ENCODE data around the gene PRKCG. TPM values are rescaled to one million over a fixed set of nuclear protein-coding genes. Genes with fewer than 3 reads are reported as not detected.

The PRKCG gene
- total RNA-seq, 1 experiment from 2014 or later, result 5.9 TPM

GRCh38 chr19:53874606-53874990 lies 7.4 kb upstream of the PRKCG start:
- DNase-seq, result no peak
- peaks cover 25% of the 10 kb centered on the region for H3K36me3 ChIP-seq (ENCODE audit: low read depth)
- H3K4me2 ChIP-seq, result no peak overlapping the region
- no peak overlapping the region for H3K4me3 ChIP-seq
- H3K9me3 ChIP-seq (ENCODE audit: insufficient read depth, low read depth), result no peaks in the 10 kb centered on the region
- H3K27me3 ChIP-seq (ENCODE audit: insufficient read depth, low read depth), result no peaks in the 10 kb centered on the region
- intact Hi-C loops (cut with micrococcal nuclease; ENCODE audit: unreplicated experiment), result no loop called here
- CTCF ChIA-PET, result no interaction called here
- POLR2A ChIA-PET (ENCODE audit: unreplicated experiment), result interaction anchor here (0.7 kb wide), 1 partner anchor 1081 kb away, joined by 3 read pairs; no protein-coding TSS in a partner anchor
- peaks cover 17% of the 10 kb centered on the region for H3K79me2 ChIP-seq (ENCODE audit: low read depth)
- no peak overlapping the region for H2AFZ ChIP-seq
- BruUV-seq (replicated peaks), result no TSS peak
- H4K20me1 ChIP-seq (ENCODE audit: insufficient read depth), result peaks cover 10% of the 10 kb centered on the region; the same call in 1 of the 2 replicates
- H3F3A ChIP-seq (ENCODE audit: insufficient read depth, low read depth), result peaks cover 56% of the 10 kb centered on the region
- no peaks in the 10 kb centered on the region for H3K9me2 ChIP-seq (ENCODE audit: insufficient read depth)
- H3K27ac ChIP-seq, result no peak overlapping the region
- peaks cover 5% of the 10 kb centered on the region; the same call in 1 of the 2 replicates for H3K4me1 ChIP-seq (replicated peaks; ENCODE audit: insufficient read depth)
- no peak for TF ChIP-seq EZH2 (IDR thresholded peaks at IDR 0.05; ENCODE audit: low read depth)
- TF ChIP-seq CTCF (conservative IDR thresholded peaks at IDR 0.05), result no peak

GRCh38 chr19:53875602-53876325 lies 6.2 kb upstream of the PRKCG start:
- H3K79me2 ChIP-seq (ENCODE audit: low read depth), result peaks cover 11% of the 10 kb centered on the region
- TSS peak; percentile 16 for BruUV-seq (replicated peaks)
- H3K27ac ChIP-seq, result no peak overlapping the region
- peaks cover 10% of the 10 kb centered on the region; the same call in 1 of the 2 replicates for H4K20me1 ChIP-seq (ENCODE audit: insufficient read depth)
- peaks cover 59% of the 10 kb centered on the region for H3F3A ChIP-seq (ENCODE audit: insufficient read depth, low read depth)
- ChIA-PET POLR2A (ENCODE audit: unreplicated experiment) (interaction anchor here (0.5 kb wide), 2 partner anchors 14 to 562 kb away, joined by 4 to 8 read pairs; no protein-coding TSS in a partner anchor), CTCF (no interaction called here)
- no peaks in the 10 kb centered on the region for H3K9me3 ChIP-seq (ENCODE audit: insufficient read depth, low read depth)
- no peak for TF ChIP-seq EZH2 (IDR thresholded peaks at IDR 0.05; ENCODE audit: low read depth)
- no peak for TF ChIP-seq CTCF (conservative IDR thresholded peaks at IDR 0.05)
- H3K4me3 ChIP-seq, result no peak overlapping the region
- peaks cover 6% of the 10 kb centered on the region for H3K4me1 ChIP-seq (replicated peaks; ENCODE audit: insufficient read depth)
- no peak overlapping the region for H3K4me2 ChIP-seq
- H2AFZ ChIP-seq, result no peak overlapping the region
- H3K36me3 ChIP-seq (ENCODE audit: low read depth), result peaks cover 25% of the 10 kb centered on the region
- no peaks in the 10 kb centered on the region for H3K27me3 ChIP-seq (ENCODE audit: insufficient read depth, low read depth)
- no peaks in the 10 kb centered on the region for H3K9me2 ChIP-seq (ENCODE audit: insufficient read depth)
- DNase-seq, result peak in 1 of 2 experiments; percentile 26
- intact Hi-C loops (cut with micrococcal nuclease; ENCODE audit: unreplicated experiment), result no loop called here

GRCh38 chr19:53876651-53877224 lies 5.3 kb upstream of the PRKCG start:
- Histone ChIP-seq H3K27me3 (ENCODE audit: insufficient read depth, low read depth) (no peaks in the 10 kb centered on the region), H3K4me2 (no peak overlapping the region), H3K4me3 (no peak overlapping the region), H3K9me2 (ENCODE audit: insufficient read depth) (no peaks in the 10 kb centered on the region), H3K79me2 (ENCODE audit: low read depth) (0 out of 2 replicates have a peak, but pooled peaks cover 3% of the 10 kb centered on the region), H3K27ac (no peak overlapping the region), H4K20me1 (ENCODE audit: insufficient read depth) (peaks cover 10% of the 10 kb centered on the region; the same call in 1 of the 2 replicates), H3K9me3 (ENCODE audit: insufficient read depth, low read depth) (no peaks in the 10 kb centered on the region), H2AFZ (no peak overlapping the region), H3F3A (ENCODE audit: insufficient read depth, low read depth) (peaks cover 60% of the 10 kb centered on the region), H3K4me1 (replicated peaks; ENCODE audit: insufficient read depth) (peaks cover 16% of the 10 kb centered on the region), H3K36me3 (ENCODE audit: low read depth) (peaks cover 20% of the 10 kb centered on the region)
- CTCF ChIA-PET, result interaction anchor here (0.6 kb wide), 1 partner anchor 149 kb away, joined by 4 read pairs; no protein-coding TSS in a partner anchor
- BruUV-seq (replicated peaks), result no TSS peak
- POLR2A ChIA-PET (ENCODE audit: unreplicated experiment), result interaction anchor here (0.5 to 0.9 kb wide), 3 partner anchors 9 to 561 kb away, joined by 3 to 9 read pairs (median 4); partner anchors contain the start of gene MYADM
- intact Hi-C loops (cut with micrococcal nuclease; ENCODE audit: unreplicated experiment), result no loop called here
- DNase-seq, result peak in 1 of 2 experiments; percentile 33
- no peak for TF ChIP-seq CTCF (conservative IDR thresholded peaks at IDR 0.05)
- no peak for TF ChIP-seq EZH2 (IDR thresholded peaks at IDR 0.05; ENCODE audit: low read depth)
